Keratinocyte (primary cell): ENCODE results near the gene CFAP92. TPM values are rescaled to one million over a fixed set of nuclear protein-coding genes. Genes with fewer than 3 reads are reported as not detected.

Experiments used
- DNase-seq: peaks from one replicate; pipeline ENCODE4 v3.0.0-alpha.2; 2011; ENCODE audit warnings: low read depth, missing footprints, low spot score
- FAIRE-seq: peaks from 2 replicates; lab custom pipeline; 2011; peaks lifted over from hg19 to GRCh38; lab: Jason Lieb, UNC
- H2AFZ ChIP-seq: 2 replicates; pipeline ENCODE4 v1.6.0; 2012; ENCODE audit warnings: low read length, control low read depth, inconsistent platforms; ENCODE audit not compliant: control insufficient read depth
- H3K27ac ChIP-seq: 2 replicates; pipeline ENCODE4 v1.5.1; 2011; ENCODE audit warnings: low read length; ENCODE audit not compliant: control insufficient read depth, insufficient read depth
- H3K27me3 ChIP-seq: 3 replicates; pipeline ENCODE4 v1.6.0; 2011; ENCODE audit warnings: low read length; ENCODE audit not compliant: control insufficient read depth, insufficient read depth; ENCODE audit errors: extremely low read depth
- H3K36me3 ChIP-seq, 2 experiments: 2 replicates in 1 of 2; 3 replicates in 1 of 2; pipeline ENCODE4 v1.5.1; 2011; ENCODE audit warnings: low read length in 2 of 2, mild to moderate bottlenecking in 1 of 2; ENCODE audit not compliant: control insufficient read depth in 2 of 2, insufficient read depth in 2 of 2; ENCODE audit errors: extremely low read depth in 1 of 2
- H3K4me1 ChIP-seq: 3 replicates; pipeline ENCODE4 v1.5.1; 2011; ENCODE audit warnings: low read length; ENCODE audit not compliant: control insufficient read depth, insufficient read depth; ENCODE audit errors: extremely low read depth
- H3K4me2 ChIP-seq: 3 replicates; pipeline ENCODE4 v1.6.0; 2011; ENCODE audit warnings: low read depth, low read length; ENCODE audit not compliant: control insufficient read depth, insufficient read depth; ENCODE audit errors: extremely low read depth
- H3K4me3 ChIP-seq, 3 experiments: fragments of 200-600 bp in 1 of 3; sonication (generic) in 1 of 3; 2 replicates in 2 of 3; 3 replicates in 1 of 3; pipeline ENCODE4 v1.5.1; 2011 to 2016; ENCODE audit warnings: low read length in 3 of 3, mild to moderate bottlenecking in 3 of 3, control low read depth in 2 of 3, inconsistent platforms in 1 of 3, low read depth in 1 of 3, mixed read lengths in 1 of 3, mixed run types in 1 of 3, moderate library complexity in 1 of 3; ENCODE audit not compliant: control insufficient read depth in 2 of 3, insufficient read depth in 2 of 3; ENCODE audit errors: extremely low read depth in 1 of 3
- H3K79me2 ChIP-seq: 2 replicates; pipeline ENCODE4 v1.6.0; 2012; ENCODE audit warnings: low read length; ENCODE audit not compliant: control insufficient read depth, insufficient read depth
- H3K9ac ChIP-seq: 3 replicates; pipeline ENCODE4 v1.6.0; 2011; ENCODE audit warnings: low read length; ENCODE audit not compliant: control insufficient read depth, insufficient read depth; ENCODE audit errors: extremely low read depth
- H3K9me1 ChIP-seq: 3 replicates; pipeline ENCODE4 v1.6.0; 2011; ENCODE audit warnings: low read length; ENCODE audit not compliant: control insufficient read depth, insufficient read depth; ENCODE audit errors: extremely low read depth
- H3K9me3 ChIP-seq: 2 replicates; pipeline ENCODE4 v1.5.1; 2012; ENCODE audit warnings: low read depth, low read length; ENCODE audit not compliant: control insufficient read depth
- H4K20me1 ChIP-seq: 3 replicates; pipeline ENCODE4 v1.6.0; 2011; ENCODE audit warnings: low read length; ENCODE audit not compliant: control insufficient read depth, insufficient read depth; ENCODE audit errors: extremely low read depth
- CTCF ChIP-seq, 3 experiments: IDR thresholded peaks in 1 of 3; conservative IDR thresholded peaks in 1 of 3; optimal IDR thresholded peaks in 1 of 3; 2 replicates in 2 of 3; 3 replicates in 1 of 3; pipeline versions ENCODE3 to v1.5.1; 2011; ENCODE audit warnings: low read length in 3 of 3, mild to moderate bottlenecking in 3 of 3, moderate library complexity in 2 of 3, control low read depth in 1 of 3, inconsistent platforms in 1 of 3; ENCODE audit not compliant: insufficient read depth in 2 of 3; ENCODE audit errors: extremely low read depth in 1 of 3
- EZH2 ChIP-seq: IDR thresholded peaks from one replicate; pipeline ENCODE4 v1.6.1; 2012; ENCODE audit warnings: inconsistent platforms, mild to moderate bottlenecking, low read length, moderate library complexity
- dilution Hi-C: fragments of 300-500 bp; cut with MboI; formaldehyde crosslinking; loops from one replicate; pipeline ENCODE4 v1.7.0; 2020; ENCODE audit warnings: low sequenced_read_pairs; ENCODE audit not compliant: extremely low pct_ligation_motif_present
- polyA plus RNA-seq, 5 experiments: library from polyadenylated mRNA; depleted of rRNA in 3 of 5; stranded (reverse) in 3 of 5; stranded (forward) in 1 of 5; unstranded in 1 of 5; fragments of >200 nt; gene quantifications; 1 replicate in 1 of 5; 2 replicates in 3 of 5; 3 replicates in 1 of 5; pipeline versions ENCODE4 v1.2.1 to v1.2.3, GENCODE V29; 2011 to 2012; ENCODE audit warnings: missing spikeins in 2 of 5, low read depth in 1 of 5, low replicate concordance in 1 of 5

Gene CFAP92
- polyA plus RNA-seq, 1 donor (not counting 4 experiments of a cell fraction or from before 2014, with no cell fraction given), result 0.26 TPM

GRCh38 chr3:128933213-128933921, 60.5 kb downstream of the CFAP92 start:
- Histone ChIP-seq H3K79me2 (no peaks in the 10 kb centered on the region), H2AFZ (no peak overlapping the region), H3K4me1 (no peaks in the 10 kb centered on the region), H3K9me1 (no peaks in the 10 kb centered on the region), H3K27ac (no peak overlapping the region), H3K4me2 (no peak overlapping the region), H4K20me1 (no peaks in the 10 kb centered on the region), H3K27me3 (peaks cover 13% of the 10 kb centered on the region), H3K36me3 (no peaks in the 10 kb centered on the region), H3K9ac (no peak overlapping the region), H3K4me3 (no peak overlapping the region), H3K9me3 (no peaks in the 10 kb centered on the region)
- FAIRE-seq, result no peak
- no peak for TF ChIP-seq CTCF (optimal IDR thresholded peaks at IDR 0.05 in 1 of 3, IDR thresholded peaks at IDR 0.05 in 1 of 3, conservative IDR thresholded peaks at IDR 0.05 in 1 of 3; ENCODE audit: extremely low read depth in 1 of 3, insufficient read depth in 2 of 3, low read length in 3 of 3)
- dilution Hi-C loops, result no loop called here
- DNase-seq, result no peak

- Histone ChIP-seq H4K20me1 (no peaks in the 10 kb centered on the region), H3K9me1 (no peaks in the 10 kb centered on the region), H3K27me3 (peaks cover 13% of the 10 kb centered on the region), H3K9ac (no peak overlapping the region), H3K4me3 (no peak overlapping the region), H3K36me3 (no peaks in the 10 kb centered on the region), H3K27ac (no peak overlapping the region), H3K4me1 (no peaks in the 10 kb centered on the region), H3K79me2 (no peaks in the 10 kb centered on the region), H3K4me2 (no peak overlapping the region), H3K9me3 (no peaks in the 10 kb centered on the region), H2AFZ (no peak overlapping the region)
- TF ChIP-seq EZH2, result no peak
- TF ChIP-seq CTCF (optimal IDR thresholded peaks at IDR 0.05 in 1 of 3, IDR thresholded peaks at IDR 0.05 in 1 of 3, conservative IDR thresholded peaks at IDR 0.05 in 1 of 3; ENCODE audit: extremely low read depth in 1 of 3, insufficient read depth in 2 of 3, low read length in 3 of 3), result no peak
- dilution Hi-C loops, result no loop called here
- DNase-seq, result no peak
- FAIRE-seq, result no peak
These were observed 61.2 kb downstream of the CFAP92 start for GRCh38 chr3:128932516-128933212.
